ENCODE data around the gene TMEM126A.
"Not testable (repeated sequence)": the region's sequence is repeated elsewhere in the genome, so short reads cannot be mapped to it uniquely, and the experiment has no call there.

- TF ChIP-seq CTCF, POLR2A (IDR thresholded peaks at IDR 0.05): not testable (repeated sequence)
Observed at GRCh38 chr11:85670949-85671663, 23.3 kb downstream of the TMEM126A start.

All from uterus (tissue), 2 donors.